Mesendoderm (in vitro differentiated cells): ENCODE data around the gene ADM5.

ENCODE experiments used
- DNase-seq: peaks from one replicate; pipeline ENCODE4 v3.0.0; 2013
- H2AK5ac ChIP-seq: 2 replicates; pipeline ENCODE4 v1.6.1; 2013; ENCODE audit warnings: low read length, inconsistent platforms
- H2BK120ac ChIP-seq: 2 replicates; pipeline ENCODE4 v1.6.1; 2013; ENCODE audit warnings: low read depth, mild to moderate bottlenecking, low read length, moderate library complexity, mixed read lengths
- H2BK15ac ChIP-seq: replicated peaks from 2 replicates; pipeline ENCODE4 v1.6.1; 2013; ENCODE audit warnings: low read depth, mild to moderate bottlenecking, moderate library complexity
- H2BK5ac ChIP-seq: 2 replicates; pipeline ENCODE4 v1.6.1; 2013; ENCODE audit warnings: low read length, inconsistent platforms
- H3K18ac ChIP-seq: 2 replicates; pipeline ENCODE4 v1.6.1; 2013; ENCODE audit warnings: mild to moderate bottlenecking, low read length, mixed read lengths
- H3K23ac ChIP-seq: one replicate; pipeline ENCODE4 v1.6.1; 2013; ENCODE audit warnings: low read length
- H3K27ac ChIP-seq: 2 replicates; pipeline ENCODE4 v1.5.1; 2013; ENCODE audit warnings: low read depth, mild to moderate bottlenecking, inconsistent platforms, low read length, moderate library complexity
- H3K27me3 ChIP-seq: 2 replicates; pipeline ENCODE4 v1.6.1; 2013; ENCODE audit warnings: low read length, control low read depth, mild to moderate bottlenecking, inconsistent platforms; ENCODE audit not compliant: insufficient read depth, poor library complexity
- H3K36me3 ChIP-seq: 2 replicates; pipeline ENCODE4 v1.6.1; 2013; ENCODE audit warnings: low read length, inconsistent platforms; ENCODE audit not compliant: control insufficient read depth, insufficient read depth
- H3K4ac ChIP-seq: one replicate; pipeline ENCODE4 v1.6.1; 2013; ENCODE audit warnings: low read depth, mild to moderate bottlenecking, low read length, moderate library complexity
- H3K4me1 ChIP-seq: 2 replicates; pipeline ENCODE4 v1.6.1; 2013; ENCODE audit warnings: low read depth, low read length, inconsistent platforms; ENCODE audit not compliant: control insufficient read depth
- H3K4me2 ChIP-seq: 2 replicates; pipeline ENCODE4 v1.6.1; 2013; ENCODE audit warnings: low read length
- H3K4me3 ChIP-seq: 2 replicates; pipeline ENCODE4 v1.5.1; 2013; ENCODE audit warnings: mild to moderate bottlenecking, low read length
- H3K56ac ChIP-seq: one replicate; pipeline ENCODE4 v1.6.1; 2013; ENCODE audit warnings: low read length
- H3K79me1 ChIP-seq: 2 replicates; pipeline ENCODE4 v1.6.1; 2013; ENCODE audit warnings: low read length, inconsistent platforms
- H3K79me2 ChIP-seq: 2 replicates; pipeline ENCODE4 v1.6.1; 2013; ENCODE audit warnings: mild to moderate bottlenecking, low read length; ENCODE audit not compliant: control insufficient read depth, insufficient read depth
- H3K9ac ChIP-seq: 2 replicates; pipeline ENCODE4 v1.6.1; 2013; ENCODE audit warnings: low read length, inconsistent platforms
- H4K5ac ChIP-seq: one replicate; pipeline ENCODE4 v1.6.1; 2013; ENCODE audit warnings: low read length
- H4K8ac ChIP-seq: one replicate; pipeline ENCODE4 v1.6.1; 2013; ENCODE audit warnings: low read depth, mild to moderate bottlenecking, control low read depth, low read length, moderate library complexity
- WGBS: extraction: QIAGEN DNeasy Blood & Tissue Kit; methylation state at CpG from one replicate; pipeline ENCODE4 v1.1.7; 2013; ENCODE audit warnings: low lambda C conversion rate, missing lambda C conversion rate; ENCODE audit not compliant: insufficient coverage; ENCODE audit errors: extremely low coverage; 5-methylcytosine and 5-hydroxymethylcytosine counted together

The ADM5 gene

DNA sequence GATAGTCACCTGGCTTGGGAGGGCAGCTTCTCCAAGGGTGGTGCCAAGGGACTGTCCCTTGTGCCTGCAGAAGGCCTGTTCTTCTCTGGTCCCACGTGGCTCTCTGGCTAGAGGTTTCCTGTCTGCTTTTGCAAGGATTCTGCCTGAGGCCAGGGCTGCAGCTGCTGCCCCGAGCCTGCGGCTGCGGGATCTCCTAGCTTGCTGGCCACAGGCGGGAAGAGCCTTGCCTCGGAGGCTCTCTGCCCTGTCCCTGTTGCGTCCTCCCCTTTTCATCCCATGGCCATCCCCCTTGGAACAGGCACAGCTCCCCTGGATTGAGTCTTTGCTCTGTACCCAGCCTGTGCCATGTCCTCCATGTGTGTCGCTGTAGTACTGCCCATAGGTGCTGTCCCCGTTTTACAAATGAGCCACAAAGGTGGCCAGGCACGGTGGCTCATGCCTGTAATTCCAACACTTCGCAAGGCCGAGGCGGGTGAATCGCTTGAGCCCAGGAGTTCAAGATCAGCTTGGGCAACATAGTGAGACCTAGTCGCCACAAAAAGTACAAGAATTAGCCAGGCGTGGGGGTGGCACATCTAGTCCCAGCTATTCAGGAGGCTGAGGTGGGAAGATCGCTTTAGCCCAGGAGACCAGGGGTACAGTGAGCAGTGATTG is 32.8 kb upstream of the ADM5 start:
- no peak for DNase-seq
- no peak overlapping the region for H2BK120ac ChIP-seq
- H3K4me1 ChIP-seq = no peaks in the 10 kb centered on the region
- H3K4me3 ChIP-seq = no peak overlapping the region
- WGBS = no CpG with 5 or more reads among the region's 17 CpGs
- no peak overlapping the region for H3K4ac ChIP-seq
- H3K4me2 ChIP-seq = no peak overlapping the region
- H3K79me1 ChIP-seq = peaks cover 1% of the 10 kb centered on the region
- no peak overlapping the region for H2AK5ac ChIP-seq
- no peak overlapping the region for H3K56ac ChIP-seq
- H2BK5ac ChIP-seq = no peak overlapping the region
- H3K36me3 ChIP-seq = peaks cover 24% of the 10 kb centered on the region
- no peak overlapping the region for H4K8ac ChIP-seq
- H3K9ac ChIP-seq = no peak overlapping the region
- H3K18ac ChIP-seq = no peak overlapping the region
- no peaks in the 10 kb centered on the region for H3K27me3 ChIP-seq
- H4K5ac ChIP-seq = no peak overlapping the region
- H2BK15ac ChIP-seq = no peak overlapping the region
- H3K23ac ChIP-seq = no peak overlapping the region
- H3K79me2 ChIP-seq = no peaks in the 10 kb centered on the region
- H3K27ac ChIP-seq = no peak overlapping the region

DNA sequence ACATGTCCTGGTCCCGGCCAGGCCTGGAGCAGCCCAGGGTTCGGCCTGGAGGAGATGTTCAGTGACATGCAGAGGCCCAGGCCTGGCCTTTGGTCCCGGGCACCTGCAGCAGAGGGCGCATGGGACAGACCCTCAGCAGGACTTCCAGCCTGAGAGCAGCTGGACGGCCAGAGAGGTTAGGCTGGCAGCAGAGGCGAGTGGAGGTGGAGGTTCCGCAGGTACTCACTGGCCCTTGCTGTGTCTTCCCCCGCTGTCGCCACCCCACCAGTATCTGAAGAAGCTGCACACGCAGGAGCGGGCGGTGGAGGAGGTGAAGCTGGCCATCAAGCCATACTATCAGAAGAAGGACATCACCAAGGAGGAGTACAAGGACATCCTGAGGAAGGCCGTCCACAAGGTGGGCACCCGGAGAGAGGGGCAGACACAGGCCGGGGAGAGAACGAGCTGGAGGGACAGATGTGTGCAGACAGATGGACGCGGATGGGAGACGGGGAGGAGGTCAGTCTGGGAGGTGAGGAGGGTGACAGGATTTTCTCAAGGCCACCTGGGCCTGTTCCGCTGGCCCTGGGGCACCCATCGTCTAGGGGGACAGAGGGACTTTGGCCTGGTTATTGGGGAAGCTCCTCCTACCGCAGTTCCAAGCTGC is 31.8 kb upstream of the ADM5 start:
- H3K27me3 ChIP-seq = no peaks in the 10 kb centered on the region
- no peak overlapping the region for H3K9ac ChIP-seq
- WGBS = no CpG with 5 or more reads among the region's 22 CpGs
- H2AK5ac ChIP-seq = no peak overlapping the region
- no peak overlapping the region for H2BK120ac ChIP-seq
- no peak overlapping the region for H4K8ac ChIP-seq
- H3K23ac ChIP-seq = no peak overlapping the region
- H3K36me3 ChIP-seq = peaks cover 26% of the 10 kb centered on the region
- no peak for DNase-seq
- H2BK5ac ChIP-seq = no peak overlapping the region
- no peak overlapping the region for H3K18ac ChIP-seq
- no peak overlapping the region for H2BK15ac ChIP-seq
- no peak overlapping the region for H4K5ac ChIP-seq
- no peak overlapping the region for H3K27ac ChIP-seq
- no peak overlapping the region for H3K4me2 ChIP-seq
- H3K4ac ChIP-seq = no peak overlapping the region
- H3K4me1 ChIP-seq = no peaks in the 10 kb centered on the region
- no peak overlapping the region for H3K4me3 ChIP-seq
- no peaks in the 10 kb centered on the region for H3K79me2 ChIP-seq
- peaks cover 1% of the 10 kb centered on the region for H3K79me1 ChIP-seq
- no peak overlapping the region for H3K56ac ChIP-seq

DNA sequence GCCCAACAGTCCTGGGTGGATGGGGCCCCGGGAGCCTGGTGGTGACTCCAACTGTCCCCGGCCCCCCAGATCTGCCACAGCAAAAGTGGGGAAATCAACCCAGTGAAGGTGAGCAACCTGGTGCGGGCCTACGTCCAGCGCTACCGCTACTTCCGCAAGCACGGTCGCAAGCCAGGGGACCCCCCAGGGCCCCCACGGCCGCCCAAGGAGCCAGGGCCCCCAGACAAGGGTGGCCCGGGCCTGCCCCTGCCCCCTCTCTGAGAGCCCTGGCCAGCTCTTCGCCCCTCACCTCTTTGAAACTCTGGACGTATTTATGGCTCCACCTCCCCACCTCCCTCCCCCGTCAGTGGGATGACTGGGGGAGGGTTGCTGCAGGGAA is 31.3 kb upstream of the ADM5 start:
- Histone ChIP-seq H2BK120ac (no peak overlapping the region), H3K4me1 (no peaks in the 10 kb centered on the region), H3K36me3 (peaks cover 23% of the 10 kb centered on the region), H3K23ac (no peak overlapping the region), H2BK5ac (no peak overlapping the region), H3K56ac (no peak overlapping the region), H2BK15ac (no peak overlapping the region), H3K4ac (no peak overlapping the region), H3K79me2 (no peaks in the 10 kb centered on the region), H3K79me1 (no peaks in the 10 kb centered on the region), H3K9ac (no peak overlapping the region), H3K4me2 (no peak overlapping the region), H2AK5ac (no peak overlapping the region), H3K4me3 (no peak overlapping the region), H4K8ac (no peak overlapping the region), H3K18ac (no peak overlapping the region), H4K5ac (no peak overlapping the region), H3K27ac (no peak overlapping the region), H3K27me3 (no peaks in the 10 kb centered on the region)
- WGBS = no CpG with 5 or more reads among the region's 15 CpGs
- no peak for DNase-seq

GRCh38 chr19:49658566-49659442 is 30.6 kb upstream of the ADM5 start:
- Histone ChIP-seq H3K27me3 (no peaks in the 10 kb centered on the region), H2BK5ac (no peak overlapping the region), H3K9ac (no peak overlapping the region), H3K4me1 (no peaks in the 10 kb centered on the region), H2AK5ac (no peak overlapping the region), H3K4me3 (no peak overlapping the region), H3K4me2 (no peak overlapping the region), H3K18ac (no peak overlapping the region), H3K79me2 (no peaks in the 10 kb centered on the region), H3K79me1 (peaks cover 2% of the 10 kb centered on the region), H3K23ac (no peak overlapping the region), H3K4ac (no peak overlapping the region), H2BK15ac (no peak overlapping the region), H3K36me3 (peaks cover 23% of the 10 kb centered on the region), H3K27ac (no peak overlapping the region), H2BK120ac (no peak overlapping the region), H4K5ac (no peak overlapping the region), H4K8ac (no peak overlapping the region), H3K56ac (no peak overlapping the region)
- WGBS = no CpG with 5 or more reads among the region's 12 CpGs
- no peak for DNase-seq

DNA sequence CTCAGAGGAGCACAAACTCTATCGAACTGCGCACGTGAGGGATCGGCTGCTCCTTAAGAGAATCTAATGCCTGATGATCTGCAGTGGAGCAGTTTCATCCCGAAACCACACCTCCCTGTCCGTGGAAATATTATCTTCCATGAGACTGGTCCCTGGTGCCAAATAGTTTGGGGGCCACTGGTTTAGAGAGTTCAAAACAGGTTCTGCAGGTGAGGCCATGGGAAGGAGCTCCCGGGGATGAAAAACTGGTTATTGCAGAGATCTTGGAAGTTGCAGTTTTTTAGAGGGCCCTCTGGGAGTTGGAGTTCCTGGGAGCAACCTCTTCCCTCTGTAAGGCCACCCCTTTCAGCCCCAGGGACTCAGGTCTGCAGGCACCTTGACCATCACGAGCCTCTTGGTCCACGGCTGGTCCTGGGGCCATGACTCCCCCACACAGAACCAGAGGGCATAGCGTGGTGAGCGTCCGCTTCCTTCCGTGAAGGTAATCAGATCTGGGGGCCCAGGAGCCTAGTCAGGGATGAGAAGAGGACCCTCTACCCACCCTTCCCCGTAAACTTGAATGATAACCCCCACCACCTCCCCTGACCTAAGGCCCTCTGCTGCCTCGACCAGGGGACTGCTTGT is 28.9 kb upstream of the ADM5 start:
- Histone ChIP-seq H3K4me1 (no peaks in the 10 kb centered on the region), H2BK5ac (no peak overlapping the region), H3K9ac (no peak overlapping the region), H3K4me2 (no peak overlapping the region), H3K18ac (no peak overlapping the region), H3K27ac (no peak overlapping the region), H3K79me1 (peaks cover 7% of the 10 kb centered on the region), H3K4ac (no peak overlapping the region), H4K8ac (no peak overlapping the region), H3K36me3 (peaks cover 19% of the 10 kb centered on the region), H3K56ac (no peak overlapping the region), H3K4me3 (no peak overlapping the region), H3K23ac (no peak overlapping the region), H2AK5ac (no peak overlapping the region), H2BK15ac (no peak overlapping the region), H4K5ac (no peak overlapping the region), H2BK120ac (no peak overlapping the region), H3K79me2 (peaks cover 7% of the 10 kb centered on the region), H3K27me3 (no peaks in the 10 kb centered on the region)
- no peak for DNase-seq
- WGBS = no CpG with 5 or more reads among the region's 15 CpGs
